ENCODE results near the gene TET2. TPM values are rescaled to one million over a fixed set of nuclear protein-coding genes. Genes with fewer than 3 reads are reported as not detected.

Gene TET2
- total RNA-seq, 1 donor from 2014 or later = 23.3 TPM

DNA sequence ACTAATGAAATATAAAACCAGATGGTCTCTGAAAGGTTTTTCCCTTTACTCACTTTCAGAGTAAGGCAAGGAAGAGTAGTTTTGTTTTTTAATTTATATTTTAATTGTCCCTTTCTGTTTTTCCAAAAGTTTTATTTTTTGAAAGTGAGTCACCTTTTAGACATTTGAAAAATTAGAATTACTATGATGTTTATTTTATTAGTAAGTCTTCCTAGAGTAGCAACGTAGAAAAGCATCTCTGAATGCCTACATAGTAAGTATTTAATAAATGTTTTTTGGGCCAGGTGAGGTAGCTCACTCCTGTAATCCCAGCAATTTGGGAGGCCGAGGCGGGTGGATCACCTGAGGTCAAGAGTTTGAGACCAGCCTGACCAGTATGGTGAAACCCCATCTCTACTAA lies 51.1 kb downstream of the TET2 start:
- Mint-ChIP-seq H3K27ac (ENCODE audit: unreplicated experiment) (no peak overlapping the region), H3K27me3 (ENCODE audit: low read depth) (no peaks in the 10 kb centered on the region), H3K4me1 (peaks cover 9% of the 10 kb centered on the region), H3K9me3 (no peaks in the 10 kb centered on the region), H3K36me3 (ENCODE audit: low read depth) (peaks cover 20% of the 10 kb centered on the region), H3K4me3 (no peak overlapping the region)
- DNase-seq (ENCODE audit: low read depth, low spot score) = no peak
- TF ChIP-seq, protein P1, sequence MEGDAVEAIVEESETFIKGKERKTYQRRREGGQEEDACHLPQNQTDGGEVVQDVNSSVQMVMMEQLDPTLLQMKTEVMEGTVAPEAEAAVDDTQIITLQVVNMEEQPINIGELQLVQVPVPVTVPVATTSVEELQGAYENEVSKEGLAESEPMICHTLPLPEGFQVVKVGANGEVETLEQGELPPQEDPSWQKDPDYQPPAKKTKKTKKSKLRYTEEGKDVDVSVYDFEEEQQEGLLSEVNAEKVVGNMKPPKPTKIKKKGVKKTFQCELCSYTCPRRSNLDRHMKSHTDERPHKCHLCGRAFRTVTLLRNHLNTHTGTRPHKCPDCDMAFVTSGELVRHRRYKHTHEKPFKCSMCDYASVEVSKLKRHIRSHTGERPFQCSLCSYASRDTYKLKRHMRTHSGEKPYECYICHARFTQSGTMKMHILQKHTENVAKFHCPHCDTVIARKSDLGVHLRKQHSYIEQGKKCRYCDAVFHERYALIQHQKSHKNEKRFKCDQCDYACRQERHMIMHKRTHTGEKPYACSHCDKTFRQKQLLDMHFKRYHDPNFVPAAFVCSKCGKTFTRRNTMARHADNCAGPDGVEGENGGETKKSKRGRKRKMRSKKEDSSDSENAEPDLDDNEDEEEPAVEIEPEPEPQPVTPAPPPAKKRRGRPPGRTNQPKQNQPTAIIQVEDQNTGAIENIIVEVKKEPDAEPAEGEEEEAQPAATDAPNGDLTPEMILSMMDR (conservative IDR thresholded peaks at IDR 0.05) = no peak

DNA sequence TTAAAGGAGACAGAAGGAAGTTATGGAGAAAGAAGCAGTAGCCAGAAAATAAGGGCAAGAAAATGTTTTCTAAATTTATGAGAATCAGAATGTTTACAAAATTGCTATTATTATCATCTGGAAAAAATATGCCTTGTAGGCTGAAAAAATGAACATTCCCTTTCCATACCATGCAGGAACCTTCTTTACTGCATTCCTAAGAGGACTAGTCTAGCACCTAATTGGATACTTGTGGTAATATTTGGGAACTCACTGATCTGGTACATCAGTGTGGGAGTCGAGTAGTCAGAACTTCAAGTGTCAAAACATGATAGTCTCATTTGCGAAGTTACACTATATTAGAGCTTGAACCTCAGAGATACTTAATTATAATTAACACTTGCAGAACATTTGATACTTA lies 51.9 kb downstream of the TET2 start:
- Mint-ChIP-seq H3K4me1 (peaks cover 4% of the 10 kb centered on the region), H3K27me3 (ENCODE audit: low read depth) (no peaks in the 10 kb centered on the region), H3K27ac (ENCODE audit: unreplicated experiment) (no peak overlapping the region), H3K9me3 (no peaks in the 10 kb centered on the region), H3K36me3 (ENCODE audit: low read depth) (peaks cover 20% of the 10 kb centered on the region), H3K4me3 (no peak overlapping the region)
- TF ChIP-seq, protein P1 (conservative IDR thresholded peaks at IDR 0.05) = no peak
- no peak for DNase-seq (ENCODE audit: low read depth, low spot score)

DNA sequence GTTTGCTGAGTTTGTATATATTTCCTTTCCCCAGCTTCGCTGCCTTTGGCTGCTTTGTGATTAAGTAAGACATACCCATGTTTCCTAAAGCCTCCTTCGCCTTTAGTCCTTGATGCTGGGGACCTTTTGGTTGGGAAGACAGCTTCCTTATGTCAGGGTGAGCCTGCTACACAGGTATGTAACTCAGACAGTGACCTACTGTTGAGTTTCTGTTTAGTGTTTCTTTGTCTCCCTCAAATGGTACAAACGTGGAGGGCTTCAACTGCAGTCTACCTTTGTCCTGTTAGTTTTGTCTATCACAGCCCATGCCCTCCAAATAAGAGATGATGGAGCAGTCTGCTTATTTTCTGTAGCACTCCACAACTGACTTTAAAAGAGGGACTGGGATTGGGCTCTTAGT lies 59.5 kb downstream of the TET2 start:
- no peaks in the 10 kb centered on the region for H3K9me3 Mint-ChIP-seq
- no peak overlapping the region for H3K27ac Mint-ChIP-seq (ENCODE audit: unreplicated experiment)
- H3K36me3 Mint-ChIP-seq (ENCODE audit: low read depth) = peaks cover 8% of the 10 kb centered on the region
- no peak overlapping the region for H3K4me3 Mint-ChIP-seq
- H3K4me1 Mint-ChIP-seq = peaks cover 17% of the 10 kb centered on the region
- no peak for DNase-seq (ENCODE audit: low read depth, low spot score)
- TF ChIP-seq, protein P1 (conservative IDR thresholded peaks at IDR 0.05) = no peak
- no peaks in the 10 kb centered on the region for H3K27me3 Mint-ChIP-seq (ENCODE audit: low read depth)

DNA sequence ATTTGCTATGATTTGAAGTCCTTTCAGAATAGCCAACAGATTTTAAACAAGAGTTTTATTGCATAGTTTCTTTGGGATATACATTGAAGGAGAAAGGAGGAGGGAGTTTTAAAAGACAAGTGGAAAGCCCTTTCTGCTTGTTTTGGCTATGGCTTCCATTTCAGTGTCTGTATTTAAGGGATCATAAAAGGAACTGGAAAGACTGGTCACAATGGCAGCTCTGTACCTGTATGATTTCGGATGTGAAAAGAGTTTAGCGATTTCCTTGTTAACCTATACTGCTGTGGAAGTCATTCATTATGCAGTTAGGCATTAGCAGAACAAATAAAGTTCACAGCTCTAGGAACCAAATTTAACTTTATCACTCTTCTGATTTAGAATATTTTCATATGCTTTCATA lies 60.7 kb downstream of the TET2 start:
- no peak overlapping the region for H3K4me3 Mint-ChIP-seq
- H3K36me3 Mint-ChIP-seq (ENCODE audit: low read depth) = peaks cover 8% of the 10 kb centered on the region
- no peaks in the 10 kb centered on the region for H3K27me3 Mint-ChIP-seq (ENCODE audit: low read depth)
- H3K4me1 Mint-ChIP-seq = peaks cover 17% of the 10 kb centered on the region
- TF ChIP-seq, protein P1 (conservative IDR thresholded peaks at IDR 0.05) = no peak
- H3K27ac Mint-ChIP-seq (ENCODE audit: unreplicated experiment) = no peak overlapping the region
- no peak for DNase-seq (ENCODE audit: low read depth, low spot score)
- no peaks in the 10 kb centered on the region for H3K9me3 Mint-ChIP-seq

DNA sequence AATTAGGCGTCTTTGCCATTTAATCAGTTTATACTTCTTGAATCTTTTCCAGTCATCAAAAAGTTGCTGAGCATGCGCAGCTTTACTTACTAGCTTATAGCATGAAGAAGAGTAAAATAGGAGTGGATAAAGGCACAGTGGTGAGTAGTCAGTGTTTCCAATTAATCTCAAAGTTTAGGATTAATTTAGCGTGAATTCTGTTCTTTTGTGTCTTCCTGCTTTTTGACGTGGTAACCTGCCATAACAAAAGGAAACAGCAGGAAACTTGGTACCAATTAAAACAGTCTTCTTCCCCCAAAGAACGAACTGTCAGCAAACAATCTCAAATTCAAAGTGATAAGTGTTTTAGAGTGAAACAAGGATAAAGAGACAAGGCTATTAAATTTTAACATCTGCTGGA lies 61.9 kb downstream of the TET2 start:
- H3K4me3 Mint-ChIP-seq = no peak overlapping the region
- no peaks in the 10 kb centered on the region for H3K27me3 Mint-ChIP-seq (ENCODE audit: low read depth)
- H3K36me3 Mint-ChIP-seq (ENCODE audit: low read depth) = peaks cover 8% of the 10 kb centered on the region
- no peak for DNase-seq (ENCODE audit: low read depth, low spot score)
- H3K9me3 Mint-ChIP-seq = no peaks in the 10 kb centered on the region
- TF ChIP-seq, protein P1 (conservative IDR thresholded peaks at IDR 0.05) = no peak
- H3K27ac Mint-ChIP-seq (ENCODE audit: unreplicated experiment) = no peak overlapping the region
- H3K4me1 Mint-ChIP-seq = peaks cover 17% of the 10 kb centered on the region

DNA sequence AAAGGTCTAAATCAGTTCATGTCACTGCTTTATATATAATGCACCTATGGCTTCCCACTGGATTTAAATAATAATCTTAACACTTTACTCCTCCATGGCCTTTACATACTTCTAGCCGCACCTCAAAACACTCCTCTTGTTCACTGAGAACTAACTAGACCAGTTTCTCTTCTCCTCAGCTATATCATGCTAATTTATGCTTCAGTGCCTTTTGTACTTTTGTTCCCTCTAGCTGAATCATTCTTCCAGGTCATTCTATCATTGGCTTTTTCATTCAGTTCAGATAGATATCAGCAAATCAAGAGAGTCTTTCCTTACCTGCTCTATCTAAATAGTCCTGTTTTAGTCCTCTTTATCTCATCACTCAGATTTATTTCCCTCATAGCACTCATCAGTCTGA lies 64.2 kb downstream of the TET2 start:
- no peak for DNase-seq (ENCODE audit: low read depth, low spot score)
- Mint-ChIP-seq H3K27me3 (ENCODE audit: low read depth) (no peaks in the 10 kb centered on the region), H3K36me3 (ENCODE audit: low read depth) (peaks cover 8% of the 10 kb centered on the region), H3K9me3 (no peaks in the 10 kb centered on the region), H3K4me1 (peaks cover 17% of the 10 kb centered on the region), H3K4me3 (no peak overlapping the region), H3K27ac (ENCODE audit: unreplicated experiment) (no peak overlapping the region)
- TF ChIP-seq, protein P1 (conservative IDR thresholded peaks at IDR 0.05) = no peak
